Measurements from ENCODE around the gene PATJ. TPM values are rescaled to one million over a fixed set of nuclear protein-coding genes. Genes with fewer than 3 reads are reported as not detected.

The PATJ gene
- total RNA-seq, 1 experiment from 2014 or later: 40.0 TPM

Other genes with a start within 250 kb of the PATJ start
- 64.7 and 67.1 TPM in 2 replicates for gene TM2D1, start 17.3 kb upstream of the PATJ start, total RNA-seq (2014; rRNA removed; shearing (Covaris generic); ENCODE audit: low replicate concordance)

Measured in Caki2 (cell line).